ENCODE measurements around the gene REPIN1.

DNA sequence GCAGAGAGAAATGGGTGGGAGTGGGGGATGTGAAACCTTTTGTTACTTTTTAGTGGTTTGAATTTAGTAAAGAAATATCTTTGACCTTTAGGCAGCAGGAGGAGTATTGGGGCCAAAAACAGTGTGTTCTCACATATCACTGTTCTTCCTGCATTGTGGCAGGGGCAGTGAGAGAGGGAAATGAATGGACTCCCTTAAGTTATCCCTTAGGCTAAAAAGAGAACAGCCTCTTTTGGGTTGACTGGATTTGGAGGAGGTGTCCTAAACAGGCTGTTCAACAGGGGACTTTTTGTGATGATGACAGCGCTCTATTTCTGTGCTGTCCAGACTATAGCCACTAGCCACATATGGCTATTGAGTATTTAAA lies 32.8 kb downstream of the REPIN1 start:
- TF ChIP-seq POLR2AphosphoS5 (IDR thresholded peaks at IDR 0.05; ENCODE audit: insufficient read depth in 1 of 2, low read depth in 1 of 2), result no peak
- TF ChIP-seq, protein P1, sequence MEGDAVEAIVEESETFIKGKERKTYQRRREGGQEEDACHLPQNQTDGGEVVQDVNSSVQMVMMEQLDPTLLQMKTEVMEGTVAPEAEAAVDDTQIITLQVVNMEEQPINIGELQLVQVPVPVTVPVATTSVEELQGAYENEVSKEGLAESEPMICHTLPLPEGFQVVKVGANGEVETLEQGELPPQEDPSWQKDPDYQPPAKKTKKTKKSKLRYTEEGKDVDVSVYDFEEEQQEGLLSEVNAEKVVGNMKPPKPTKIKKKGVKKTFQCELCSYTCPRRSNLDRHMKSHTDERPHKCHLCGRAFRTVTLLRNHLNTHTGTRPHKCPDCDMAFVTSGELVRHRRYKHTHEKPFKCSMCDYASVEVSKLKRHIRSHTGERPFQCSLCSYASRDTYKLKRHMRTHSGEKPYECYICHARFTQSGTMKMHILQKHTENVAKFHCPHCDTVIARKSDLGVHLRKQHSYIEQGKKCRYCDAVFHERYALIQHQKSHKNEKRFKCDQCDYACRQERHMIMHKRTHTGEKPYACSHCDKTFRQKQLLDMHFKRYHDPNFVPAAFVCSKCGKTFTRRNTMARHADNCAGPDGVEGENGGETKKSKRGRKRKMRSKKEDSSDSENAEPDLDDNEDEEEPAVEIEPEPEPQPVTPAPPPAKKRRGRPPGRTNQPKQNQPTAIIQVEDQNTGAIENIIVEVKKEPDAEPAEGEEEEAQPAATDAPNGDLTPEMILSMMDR (IDR thresholded peaks at IDR 0.05), result no peak
